ENCODE results near the gene SELP.

DNA sequence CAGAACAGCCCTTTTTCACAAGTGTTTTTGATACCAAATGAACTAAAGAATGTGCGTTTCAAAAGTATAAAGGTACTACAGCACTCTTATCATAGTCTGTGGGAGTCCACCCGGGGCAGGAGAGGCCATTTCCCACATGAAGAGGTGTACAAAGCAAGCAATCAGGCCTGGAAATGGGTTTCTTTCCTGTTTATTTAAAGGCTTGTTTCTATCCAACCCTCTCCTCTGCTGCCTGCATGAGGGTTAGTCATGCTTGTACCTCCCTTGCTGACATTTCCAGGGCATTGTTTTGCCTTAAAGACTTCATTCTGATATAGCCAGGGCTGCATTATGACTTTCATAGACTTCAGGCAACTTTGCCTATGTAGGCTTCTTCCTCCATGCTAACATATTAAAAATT is 11.6 kb downstream of the SELP start:
- TF ChIP-seq, protein P1, sequence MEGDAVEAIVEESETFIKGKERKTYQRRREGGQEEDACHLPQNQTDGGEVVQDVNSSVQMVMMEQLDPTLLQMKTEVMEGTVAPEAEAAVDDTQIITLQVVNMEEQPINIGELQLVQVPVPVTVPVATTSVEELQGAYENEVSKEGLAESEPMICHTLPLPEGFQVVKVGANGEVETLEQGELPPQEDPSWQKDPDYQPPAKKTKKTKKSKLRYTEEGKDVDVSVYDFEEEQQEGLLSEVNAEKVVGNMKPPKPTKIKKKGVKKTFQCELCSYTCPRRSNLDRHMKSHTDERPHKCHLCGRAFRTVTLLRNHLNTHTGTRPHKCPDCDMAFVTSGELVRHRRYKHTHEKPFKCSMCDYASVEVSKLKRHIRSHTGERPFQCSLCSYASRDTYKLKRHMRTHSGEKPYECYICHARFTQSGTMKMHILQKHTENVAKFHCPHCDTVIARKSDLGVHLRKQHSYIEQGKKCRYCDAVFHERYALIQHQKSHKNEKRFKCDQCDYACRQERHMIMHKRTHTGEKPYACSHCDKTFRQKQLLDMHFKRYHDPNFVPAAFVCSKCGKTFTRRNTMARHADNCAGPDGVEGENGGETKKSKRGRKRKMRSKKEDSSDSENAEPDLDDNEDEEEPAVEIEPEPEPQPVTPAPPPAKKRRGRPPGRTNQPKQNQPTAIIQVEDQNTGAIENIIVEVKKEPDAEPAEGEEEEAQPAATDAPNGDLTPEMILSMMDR (conservative IDR thresholded peaks at IDR 0.05; ENCODE audit: low read length) = no peak
- no peak for TF ChIP-seq EZH2phosphoT487 (IDR thresholded peaks at IDR 0.05; ENCODE audit: borderline replicate concordance, low read depth, low read length)

Data from OCI-LY7 (cell line).